ENCODE data around the gene MED13L. TPM values are rescaled to one million over a fixed set of nuclear protein-coding genes. Genes with fewer than 3 reads are reported as not detected.

The MED13L gene
- total RNA-seq, 1 experiment from 2014 or later: 94.1 TPM

DNA sequence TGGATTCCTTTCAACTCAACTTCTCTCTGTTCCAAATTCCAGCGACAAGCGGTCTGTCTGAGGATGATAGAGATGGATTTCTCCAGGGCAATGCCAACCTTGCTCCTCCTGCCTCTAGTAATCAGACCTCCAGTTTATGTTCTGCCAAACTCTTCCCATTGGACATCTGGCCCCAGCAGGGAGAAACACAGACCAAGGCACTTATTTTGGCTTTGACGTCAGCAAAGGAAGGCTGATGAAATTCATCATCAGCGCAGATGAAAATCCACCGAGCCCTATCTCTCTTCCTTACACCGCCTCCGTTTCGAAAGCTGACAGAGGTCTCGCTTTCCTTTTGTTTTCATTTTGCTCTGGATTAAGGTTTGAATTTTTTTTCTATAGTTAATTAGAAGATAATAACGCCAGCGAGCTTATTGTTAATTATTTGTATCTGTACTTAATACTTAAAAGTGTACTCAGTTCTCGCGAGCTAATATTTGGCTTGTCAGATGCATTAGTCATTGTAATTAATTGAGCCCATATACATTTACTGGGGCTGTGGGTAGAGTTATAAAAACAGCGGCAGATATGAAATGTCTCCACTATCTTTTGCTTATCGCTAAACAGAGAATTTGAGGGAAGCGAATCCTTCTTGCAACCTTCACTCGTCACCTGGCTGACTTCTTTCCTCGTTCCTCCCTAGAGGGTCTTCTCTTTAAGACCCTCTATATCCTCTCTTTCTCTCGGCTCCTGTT lies 35.9 kb upstream of the MED13L start:
- Histone ChIP-seq H3K27me3 (replicated peaks; ENCODE audit: insufficient read depth, low read depth, low read length, poor library complexity) (no peaks in the 10 kb centered on the region), H3K4me3 (ENCODE audit: low read depth, low read length, poor library complexity, severe bottlenecking) (no peak overlapping the region), H3K4me1 (ENCODE audit: insufficient read depth, low read length, poor library complexity, severe bottlenecking) (no peaks in the 10 kb centered on the region), H3K27ac (ENCODE audit: low read depth, low read length, poor library complexity, severe bottlenecking) (no peak overlapping the region), H3K36me3 (ENCODE audit: insufficient read depth, low read length, poor library complexity, severe bottlenecking) (no peaks in the 10 kb centered on the region), H3K9me3 (ENCODE audit: low read depth, low read length, poor library complexity, severe bottlenecking) (peaks cover 9% of the 10 kb centered on the region)
- CTCF ChIA-PET: no interaction called here
- intact Hi-C loops (cut with micrococcal nuclease; ENCODE audit: unreplicated experiment): no loop called here
- no peak for DNase-seq (ENCODE audit: low spot score)
- POLR2A ChIA-PET (ENCODE audit: low non-redundant PET): no interaction called here
- TF ChIP-seq CTCF (conservative IDR thresholded peaks at IDR 0.05; ENCODE audit: low read depth, low read length) (no peak), EZH2 (IDR thresholded peaks at IDR 0.05; ENCODE audit: borderline replicate concordance, low read depth, low read length, poor library complexity, severe bottlenecking) (no peak)
- BruUV-seq (replicated peaks): no TSS peak

GRCh38 chr12:116310082-116310481 lies 32.6 kb upstream of the MED13L start:
- no peak for DNase-seq (ENCODE audit: low spot score)
- CTCF ChIA-PET: no interaction called here

GRCh38 chr12:116309343-116309742 lies 31.9 kb upstream of the MED13L start:
- BruUV-seq (replicated peaks): no TSS peak
- H3K36me3 ChIP-seq (ENCODE audit: insufficient read depth, low read length, poor library complexity, severe bottlenecking): no peaks in the 10 kb centered on the region
- no peak overlapping the region for H3K27ac ChIP-seq (ENCODE audit: low read depth, low read length, poor library complexity, severe bottlenecking)
- no peak for DNase-seq (ENCODE audit: low spot score)
- no peak for TF ChIP-seq CTCF (conservative IDR thresholded peaks at IDR 0.05; ENCODE audit: low read depth, low read length)
- H3K4me1 ChIP-seq (ENCODE audit: insufficient read depth, low read length, poor library complexity, severe bottlenecking): no peaks in the 10 kb centered on the region
- CTCF ChIA-PET: no interaction called here
- H3K9me3 ChIP-seq (ENCODE audit: low read depth, low read length, poor library complexity, severe bottlenecking): peaks cover 9% of the 10 kb centered on the region
- no peaks in the 10 kb centered on the region for H3K27me3 ChIP-seq (replicated peaks; ENCODE audit: insufficient read depth, low read depth, low read length, poor library complexity)
- POLR2A ChIA-PET (ENCODE audit: low non-redundant PET): no interaction called here
- intact Hi-C loops (cut with micrococcal nuclease; ENCODE audit: unreplicated experiment): no loop called here
- no peak overlapping the region for H3K4me3 ChIP-seq (ENCODE audit: low read depth, low read length, poor library complexity, severe bottlenecking)

More at GRCh38 chr12:116310082-116310481, 32.6 kb upstream of the MED13L start:
- Histone ChIP-seq H3K9me3 (ENCODE audit: low read depth, low read length, poor library complexity, severe bottlenecking) (peaks cover 9% of the 10 kb centered on the region), H3K27ac (ENCODE audit: low read depth, low read length, poor library complexity, severe bottlenecking) (no peak overlapping the region), H3K4me3 (ENCODE audit: low read depth, low read length, poor library complexity, severe bottlenecking) (no peak overlapping the region), H3K4me1 (ENCODE audit: insufficient read depth, low read length, poor library complexity, severe bottlenecking) (no peaks in the 10 kb centered on the region), H3K27me3 (replicated peaks; ENCODE audit: insufficient read depth, low read depth, low read length, poor library complexity) (no peaks in the 10 kb centered on the region), H3K36me3 (ENCODE audit: insufficient read depth, low read length, poor library complexity, severe bottlenecking) (no peaks in the 10 kb centered on the region)
- TF ChIP-seq CTCF (conservative IDR thresholded peaks at IDR 0.05; ENCODE audit: low read depth, low read length) (no peak), EZH2 (IDR thresholded peaks at IDR 0.05; ENCODE audit: borderline replicate concordance, low read depth, low read length, poor library complexity, severe bottlenecking) (no peak)
- POLR2A ChIA-PET (ENCODE audit: low non-redundant PET): interaction anchor here (0.5 kb wide), 1 partner anchor 29 kb away, joined by 3 read pairs; no protein-coding TSS in a partner anchor
- intact Hi-C loops (cut with micrococcal nuclease; ENCODE audit: unreplicated experiment): no loop called here
- BruUV-seq (replicated peaks): no TSS peak

All from A673 (cell line).